Ovary (tissue), 9 donors: ENCODE results near the gene CHD6. TPM values are rescaled to one million over a fixed set of nuclear protein-coding genes. Genes with fewer than 3 reads are reported as not detected.
A peak's percentile ranks its signal among the peaks of the same experiment; 100 is the strongest.

ENCODE experiments used
- DNase-seq, 5 donors: peaks; one replicate each; pipeline ENCODE4 v3.0.0-alpha.2; 2019 to 2020
- H3K27ac ChIP-seq, 2 donors: fragments of 200-600 bp; one replicate each; pipeline versions ENCODE4 v1.5.1 to v1.8.0; 2019 to 2022
- H3K27me3 ChIP-seq: fragments of 200-600 bp; one replicate; pipeline ENCODE4 v1.8.0; 2022
- H3K36me3 ChIP-seq: fragments of 200-600 bp; sonication (generic); one replicate; pipeline ENCODE4 v1.5.1; 2019
- H3K4me1 ChIP-seq: one replicate; pipeline ENCODE4 v1.8.1; 2013; ENCODE audit warnings: mild to moderate bottlenecking, moderate library complexity; ENCODE audit not compliant: insufficient read depth
- H3K4me3 ChIP-seq: fragments of 200-600 bp; sonication (generic); one replicate; pipeline ENCODE4 v1.5.1; 2017
- H3K9me3 ChIP-seq, 2 donors: fragments of 200-600 bp in 1 of 2; sonication (generic) in 1 of 2; one replicate each; pipeline versions ENCODE4 v1.5.1 to v1.8.1; 2013 to 2019; ENCODE audit warnings: mild to moderate bottlenecking in 1 of 2, moderate library complexity in 1 of 2
- CTCF ChIP-seq, 3 donors: fragments of 450-650 bp in 2 of 3; fragments of 200-600 bp in 1 of 3; IDR thresholded peaks; one replicate each; pipeline versions ENCODE4 v1.5.1 to v1.8.0; 2016 to 2022; ENCODE audit warnings: antibody characterized with exemption in 3 of 3, mild to moderate bottlenecking in 1 of 3
- EP300 ChIP-seq: sonication (generic); formaldehyde crosslinking; IDR thresholded peaks from one replicate; pipeline ENCODE4 v1.6.1; 2017; ENCODE audit warnings: antibody characterized with exemption
- POLR2A ChIP-seq: fragments of 450-650 bp; IDR thresholded peaks from one replicate; pipeline ENCODE4 v1.6.1; 2017; ENCODE audit warnings: antibody characterized with exemption, mild to moderate bottlenecking, moderate library complexity
- WGBS, 3 donors: extraction: QIAGEN DNeasy Blood & Tissue Kit in 1 of 3; methylation state at CpG; one replicate each; pipeline versions ENCODE4 v1.1.5 to v1.1.7; 2013 to 2017; 5-methylcytosine and 5-hydroxymethylcytosine counted together
- intact Hi-C, 4 donors: fragments of 100-400 bp; cut with DNase I; formaldehyde crosslinking; loops; one replicate each; pipeline versions ENCODE4 v1.11.0 to v1.15.1; 2022 to 2023
- polyA plus RNA-seq, 2 donors: library from polyadenylated mRNA; stranded (reverse); fragments of 200-250 nt in 1 of 2; fragments of 350-450 nt in 1 of 2; fragmentation: Illumina TruSeq in 1 of 2; extraction: RNeasy Lipid Tissue Mini Kit (QIAGEN cat#74804) in 1 of 2; gene quantifications; one replicate each; pipeline ENCODE4 v1.2.3, GENCODE V29; 2013 to 2014
- total RNA-seq, 7 donors: library from RNA; depleted of rRNA in 2 of 7; stranded (reverse); fragments of >200 nt in 2 of 7; fragmentation: NEBNext Ultra II Directional in 3 of 7; extraction: Animal tissue kit (Norgen Biotek cat#: 25700) in 3 of 7; gene quantifications; one replicate each; pipeline versions ENCODE4 v1.1.0 to v1.2.4, GENCODE V29; 2016 to 2023
- donor health status: DM: no; HTN: no; CAD: no; lungs with moderate emphysema.
- donor health status: DM: no; HTN: no; CAD: no.
- donor health status: Bipolar disorder and iron deficiency.
- donor health status: DM: yes; HTN: yes; CAD: no.
- donor health status: DM: no; HTN: no; CAD: no.
- donor health status: DM: yes; HTN: yes; CAD: no.

The CHD6 gene
- total and polyA plus RNA-seq, 9 donors = 12.1 to 82.4 (median 52.7) TPM

- DNase-seq = no peak
- Histone ChIP-seq H3K4me3 (no peak overlapping the region), H3K27me3 (no peaks in the 10 kb centered on the region), H3K4me1 (peaks cover 6% of the 10 kb centered on the region), H3K27ac (no peak overlapping the region), H3K36me3 (no peaks in the 10 kb centered on the region), H3K9me3 (no peaks in the 10 kb centered on the region)
- TF ChIP-seq CTCF (IDR thresholded peaks at IDR 0.05) (no peak), POLR2A (no peak), EP300 (no peak)
- 92 to 99% (median 97%) methylated on average over 1 of the region's 1 CpG for WGBS, 3 donors
- intact Hi-C loops = no loop called here
These were observed 140.2 kb downstream of the CHD6 start for GRCh38 chr20:41478026-41478425.

- Histone ChIP-seq H3K4me1 (peaks cover 6% of the 10 kb centered on the region), H3K27me3 (no peaks in the 10 kb centered on the region), H3K36me3 (no peaks in the 10 kb centered on the region), H3K4me3 (no peak overlapping the region), H3K9me3 (no peaks in the 10 kb centered on the region), H3K27ac (no peak overlapping the region)
- TF ChIP-seq CTCF (IDR thresholded peaks at IDR 0.05) (no peak), POLR2A (no peak), EP300 (no peak)
- WGBS, 3 donors = 71 to 81% (median 79%) methylated on average over 1 of the region's 1 CpG
- DNase-seq = no peak
- intact Hi-C loops = no loop called here
These were observed 141.7 kb downstream of the CHD6 start for GRCh38 chr20:41476446-41476845.

- H3K27ac ChIP-seq = no peak overlapping the region
- H3K4me1 ChIP-seq = peaks cover 6% of the 10 kb centered on the region
- TF ChIP-seq POLR2A = no peak
- no peak for TF ChIP-seq CTCF (IDR thresholded peaks at IDR 0.05)
- no peaks in the 10 kb centered on the region for H3K36me3 ChIP-seq
- no peaks in the 10 kb centered on the region for H3K27me3 ChIP-seq
- no peaks in the 10 kb centered on the region for H3K9me3 ChIP-seq
- no peak overlapping the region for H3K4me3 ChIP-seq
- DNase-seq = peak in 3 of 5 donors; percentile 23 to 34 (median 32)
- intact Hi-C loops = no loop called here
These were observed 142.2 kb downstream of the CHD6 start for GRCh38 chr20:41476013-41476441.

- H3K27ac ChIP-seq = no peak overlapping the region
- TF ChIP-seq CTCF (IDR thresholded peaks at IDR 0.05) = no peak
- no peak for TF ChIP-seq EP300
- TF ChIP-seq POLR2A = no peak
- H3K9me3 ChIP-seq = no peaks in the 10 kb centered on the region
- intact Hi-C loops = no loop called here
- DNase-seq = no peak
- H3K36me3 ChIP-seq = no peaks in the 10 kb centered on the region
- WGBS, 3 donors = 0 to 14% (median 0%) methylated on average over 1 of the region's 1 CpG
- H3K4me3 ChIP-seq = no peak overlapping the region
- no peaks in the 10 kb centered on the region for H3K27me3 ChIP-seq
- peaks cover 6% of the 10 kb centered on the region for H3K4me1 ChIP-seq
These were observed 142.7 kb downstream of the CHD6 start for GRCh38 chr20:41475503-41475902.
